IPS-18c (cell line): ENCODE data around the gene NDRG2.
"Not testable (repeated sequence)": the region's sequence is repeated elsewhere in the genome, so short reads cannot be mapped to it uniquely, and the experiment has no call there.

Experiments
- H3K4me3 ChIP-seq: 2 replicates; pipeline ENCODE4 v1.7.0; 2013; ENCODE audit warnings: low read depth, mild to moderate bottlenecking, low read length, moderate library complexity; ENCODE audit not compliant: insufficient read depth
- H3K9me3 ChIP-seq: one replicate; pipeline ENCODE4 v1.6.1; 2013; ENCODE audit warnings: mild to moderate bottlenecking, low read length, moderate library complexity; ENCODE audit not compliant: control insufficient read depth, insufficient read depth

Gene NDRG2

GRCh38 chr14:21040941-21041340 lies 16.1 kb upstream of the NDRG2 start:
- not testable (repeated sequence) for H3K9me3 ChIP-seq

GRCh38 chr14:21040370-21040925 lies 15.6 kb upstream of the NDRG2 start:
- no peaks in the 10 kb centered on the region for H3K9me3 ChIP-seq
- H3K4me3 ChIP-seq: no peak overlapping the region

More at GRCh38 chr14:21040941-21041340, 16.1 kb upstream of the NDRG2 start:
- not testable (repeated sequence) for H3K4me3 ChIP-seq

- H3K4me3 ChIP-seq: no peak overlapping the region
- no peaks in the 10 kb centered on the region for H3K9me3 ChIP-seq
These were observed 14.9 kb upstream of the NDRG2 start for GRCh38 chr14:21039585-21040369.

GRCh38 chr14:21038441-21039422 lies 13.9 kb upstream of the NDRG2 start:
- Histone ChIP-seq H3K9me3 (no peaks in the 10 kb centered on the region), H3K4me3 (no peak overlapping the region)

- Histone ChIP-seq H3K4me3 (no peak overlapping the region), H3K9me3 (no peaks in the 10 kb centered on the region)
These were observed 12.3 kb upstream of the NDRG2 start for GRCh38 chr14:21037156-21037555.

- Histone ChIP-seq H3K4me3 (no peak overlapping the region), H3K9me3 (no peaks in the 10 kb centered on the region)
These were observed 11.9 kb upstream of the NDRG2 start for GRCh38 chr14:21036751-21037150.

GRCh38 chr14:21034707-21035106 lies 9.8 kb upstream of the NDRG2 start, which contains the start of gene RNASE13:
Gene RNASE13 (minus strand): TSS chr14:21034807. CDS start chr14:21034288, 519 bp downstream.
- Histone ChIP-seq H3K4me3 (no peak within 1 kb of the TSS), H3K9me3 (no peaks in the 10 kb centered on the region)

- Histone ChIP-seq H3K4me3 (no peak overlapping the region), H3K9me3 (no peaks in the 10 kb centered on the region)
These were observed 8.4 kb upstream of the NDRG2 start for GRCh38 chr14:21033133-21033698.

- no peak overlapping the region for H3K4me3 ChIP-seq
These were observed 7.7 kb upstream of the NDRG2 start for GRCh38 chr14:21032326-21033132.

GRCh38 chr14:21030531-21030930 lies 5.7 kb upstream of the NDRG2 start:
- H3K9me3 ChIP-seq: no peaks in the 10 kb centered on the region
- H3K4me3 ChIP-seq: no peak overlapping the region

More at GRCh38 chr14:21032326-21033132, 7.7 kb upstream of the NDRG2 start:
- no peaks in the 10 kb centered on the region for H3K9me3 ChIP-seq

GRCh38 chr14:21029917-21030316 lies 5.1 kb upstream of the NDRG2 start, which contains the start of gene TPPP2:
Gene TPPP2 (plus strand): TSS chr14:21030217. CDS start chr14:21030582, 365 bp downstream.
- Histone ChIP-seq H3K9me3 (no peaks in the 10 kb centered on the region), H3K4me3 (no peak within 1 kb of the TSS)

- H3K9me3 ChIP-seq: no peaks in the 10 kb centered on the region
- no peak overlapping the region for H3K4me3 ChIP-seq
These were observed 2.1 kb upstream of the NDRG2 start for GRCh38 chr14:21026988-21027315.

- peak overlapping the region; percentile 43; the same call in 1 of the 2 replicates for H3K4me3 ChIP-seq
- H3K9me3 ChIP-seq: no peaks in the 10 kb centered on the region
These were observed 1.6 kb upstream of the NDRG2 start for GRCh38 chr14:21026274-21026987.

GRCh38 chr14:21025371-21026273 lies 761 bp upstream of the NDRG2 start:
- peak overlapping the region; percentile 71 for H3K4me3 ChIP-seq
- H3K9me3 ChIP-seq: no peaks in the 10 kb centered on the region
